SK-N-SH (cell line): Measurements from ENCODE around the gene ZNF728.
"Not testable (repeated sequence)": the region's sequence is repeated elsewhere in the genome, so short reads cannot be mapped to it uniquely, and the experiment has no call there.

Experiments used
- MXI1 ChIP-seq: IDR thresholded peaks from 2 replicates; pipeline ENCODE4 v1.6.1; 2012; ENCODE audit warnings: mild to moderate bottlenecking, low read depth, low read length, improper control_type of control experiment
- REST ChIP-seq: IDR thresholded peaks from 2 replicates; pipeline ENCODE4 v1.6.1; 2012; ENCODE audit warnings: mild to moderate bottlenecking, low read depth, low read length, moderate library complexity
- USF2 ChIP-seq: fragments of 150-350 bp; IDR thresholded peaks from 2 replicates; pipeline ENCODE4 v1.6.1; 2017; ENCODE audit warnings: antibody characterized with exemption, low read length, low read depth, borderline replicate concordance
- TF ChIP-seq, protein P1 (sequence below): fragments of 200-600 bp; sonication (generic); IDR thresholded peaks from 2 replicates; pipeline ENCODE4 v1.6.1; 2017; ENCODE audit warnings: antibody characterized with exemption, mild to moderate bottlenecking, moderate library complexity

DNA sequence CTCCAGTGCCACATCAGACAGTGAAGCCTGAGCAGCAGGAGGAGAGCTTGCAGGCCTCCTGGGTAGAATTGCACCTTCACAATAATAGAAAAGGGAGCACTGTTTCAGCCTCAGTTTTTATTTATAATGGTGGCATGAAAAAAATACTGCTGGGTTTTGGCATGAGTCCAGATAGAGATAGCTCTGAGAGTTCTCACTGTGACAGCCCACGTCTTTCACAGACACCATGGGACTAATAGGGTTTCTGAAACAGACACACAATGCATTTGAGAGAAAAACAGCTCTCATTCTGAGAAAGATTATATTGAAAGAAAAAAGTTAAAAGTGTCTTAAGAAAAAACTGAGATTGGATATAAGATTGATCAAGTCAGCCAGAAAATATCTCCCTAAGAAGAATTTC lies 8.0 kb downstream of the ZNF728 start:
- TF ChIP-seq, protein P1, sequence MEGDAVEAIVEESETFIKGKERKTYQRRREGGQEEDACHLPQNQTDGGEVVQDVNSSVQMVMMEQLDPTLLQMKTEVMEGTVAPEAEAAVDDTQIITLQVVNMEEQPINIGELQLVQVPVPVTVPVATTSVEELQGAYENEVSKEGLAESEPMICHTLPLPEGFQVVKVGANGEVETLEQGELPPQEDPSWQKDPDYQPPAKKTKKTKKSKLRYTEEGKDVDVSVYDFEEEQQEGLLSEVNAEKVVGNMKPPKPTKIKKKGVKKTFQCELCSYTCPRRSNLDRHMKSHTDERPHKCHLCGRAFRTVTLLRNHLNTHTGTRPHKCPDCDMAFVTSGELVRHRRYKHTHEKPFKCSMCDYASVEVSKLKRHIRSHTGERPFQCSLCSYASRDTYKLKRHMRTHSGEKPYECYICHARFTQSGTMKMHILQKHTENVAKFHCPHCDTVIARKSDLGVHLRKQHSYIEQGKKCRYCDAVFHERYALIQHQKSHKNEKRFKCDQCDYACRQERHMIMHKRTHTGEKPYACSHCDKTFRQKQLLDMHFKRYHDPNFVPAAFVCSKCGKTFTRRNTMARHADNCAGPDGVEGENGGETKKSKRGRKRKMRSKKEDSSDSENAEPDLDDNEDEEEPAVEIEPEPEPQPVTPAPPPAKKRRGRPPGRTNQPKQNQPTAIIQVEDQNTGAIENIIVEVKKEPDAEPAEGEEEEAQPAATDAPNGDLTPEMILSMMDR: not testable (repeated sequence)
- not testable (repeated sequence) for TF ChIP-seq MXI1, USF2, REST
